Smooth muscle cell (in vitro differentiated cells): ENCODE data around the gene SH2D5. TPM values are rescaled to one million over a fixed set of nuclear protein-coding genes. Genes with fewer than 3 reads are reported as not detected.
A peak's percentile ranks its signal among the peaks of the same experiment; 100 is the strongest.

Source experiments
- DNase-seq: peaks from one replicate; lab custom pipeline; 2025; ENCODE audit not compliant: unreplicated experiment; lab: John Stamatoyannopoulos, UW
- H2AFZ ChIP-seq: fragments of 200-600 bp; sonication (generic); 2 replicates; pipeline ENCODE4 v1.6.0; 2016; ENCODE audit warnings: antibody characterized with exemption, low read depth, mild to moderate bottlenecking
- H3F3A ChIP-seq: fragments of 200-600 bp; sonication (generic); 2 replicates; pipeline ENCODE4 v1.6.0; 2017; ENCODE audit warnings: antibody characterized with exemption, low read depth
- H3K27ac ChIP-seq: fragments of 200-600 bp; sonication (generic); 2 replicates; pipeline ENCODE4 v1.5.1; 2016; ENCODE audit warnings: low read depth, mild to moderate bottlenecking
- H3K27me3 ChIP-seq: fragments of 200-600 bp; sonication (generic); 2 replicates; pipeline ENCODE4 v1.6.1; 2016; ENCODE audit warnings: low read depth, mild to moderate bottlenecking
- H3K36me3 ChIP-seq: fragments of 200-600 bp; sonication (generic); 2 replicates; pipeline ENCODE4 v1.5.1; 2016; ENCODE audit warnings: low read depth
- H3K4me1 ChIP-seq: fragments of 200-600 bp; sonication (generic); 2 replicates; pipeline ENCODE4 v1.5.1; 2016; ENCODE audit warnings: low read depth
- H3K4me2 ChIP-seq: fragments of 200-600 bp; sonication (generic); 2 replicates; pipeline ENCODE4 v1.6.0; 2016; ENCODE audit warnings: mild to moderate bottlenecking
- H3K4me3 ChIP-seq: fragments of 200-600 bp; sonication (generic); 2 replicates; pipeline ENCODE4 v1.5.1; 2016; ENCODE audit warnings: mild to moderate bottlenecking
- H3K79me2 ChIP-seq: fragments of 200-600 bp; sonication (generic); 2 replicates; pipeline ENCODE4 v1.6.0; 2016; ENCODE audit warnings: low read depth, mild to moderate bottlenecking
- H3K9ac ChIP-seq: fragments of 200-600 bp; sonication (generic); 2 replicates; pipeline ENCODE4 v1.6.0; 2016; ENCODE audit warnings: low read depth
- H3K9me3 ChIP-seq: fragments of 200-600 bp; sonication (generic); replicated peaks from 2 replicates; pipeline ENCODE4 v1.5.1; 2016; ENCODE audit warnings: low read depth
- H4K20me1 ChIP-seq: fragments of 200-600 bp; sonication (generic); 2 replicates; pipeline ENCODE4 v1.6.0; 2016; ENCODE audit warnings: low read depth
- CTCF ChIP-seq: fragments of 200-600 bp; sonication (generic); IDR thresholded peaks from 2 replicates; pipeline ENCODE4 v1.5.1; 2017; ENCODE audit warnings: borderline replicate concordance, mild to moderate bottlenecking, antibody characterized with exemption; ENCODE audit not compliant: insufficient read depth, poor library complexity, severe bottlenecking
- WGBS: methylation state at CpG from one replicate; pipeline ENCODE4 v1.1.7; 2016; ENCODE audit warnings: low lambda C conversion rate; 5-methylcytosine and 5-hydroxymethylcytosine counted together
- polyA plus RNA-seq: library from polyadenylated mRNA; unstranded; fragments of >200 nt; fragmentation: Nextera tagmentation; extraction: Ambion mirVana; gene quantifications from 2 replicates; pipeline ENCODE4 v1.2.1, GENCODE V29; 2016
- total RNA-seq: library from RNA; depleted of rRNA; stranded (reverse); fragments of >200 nt; gene quantifications from 2 replicates; pipeline ENCODE4 v1.2.3, GENCODE V29; 2014

Gene SH2D5
- total and polyA plus RNA-seq, 2 experiments from 2014 or later, result 0.18 TPM; not detected in 1

- no peaks in the 10 kb centered on the region for H3K36me3 ChIP-seq
- no peak overlapping the region for H3K27ac ChIP-seq
- H3K4me1 ChIP-seq, result no peaks in the 10 kb centered on the region
- no peak overlapping the region for H3K4me3 ChIP-seq
- H2AFZ ChIP-seq, result no peak overlapping the region
- H3F3A ChIP-seq, result peaks cover 15% of the 10 kb centered on the region
- no peak overlapping the region for H3K4me2 ChIP-seq
- no peaks in the 10 kb centered on the region for H3K9me3 ChIP-seq
- H3K79me2 ChIP-seq, result no peaks in the 10 kb centered on the region
- H3K9ac ChIP-seq, result no peak overlapping the region
- DNase-seq, result no peak
- H4K20me1 ChIP-seq, result no peaks in the 10 kb centered on the region
- WGBS, result 96% methylated on average over 5 of the region's 5 CpGs
- H3K27me3 ChIP-seq, result no peaks in the 10 kb centered on the region
- TF ChIP-seq CTCF, result no peak
These were observed 23.6 kb downstream of the SH2D5 start for GRCh38 chr1:20708891-20709290.

GRCh38 chr1:20708057-20708456 is 24.4 kb downstream of the SH2D5 start:
- H3F3A ChIP-seq, result peaks cover 15% of the 10 kb centered on the region
- 88% methylated on average over 6 of the region's 6 CpGs for WGBS
- no peak overlapping the region for H3K27ac ChIP-seq
- H3K36me3 ChIP-seq, result no peaks in the 10 kb centered on the region
- no peaks in the 10 kb centered on the region for H3K4me1 ChIP-seq
- no peak overlapping the region for H2AFZ ChIP-seq
- no peak overlapping the region for H3K4me2 ChIP-seq
- no peak for TF ChIP-seq CTCF
- no peaks in the 10 kb centered on the region for H3K27me3 ChIP-seq
- DNase-seq, result no peak
- no peaks in the 10 kb centered on the region for H4K20me1 ChIP-seq
- H3K79me2 ChIP-seq, result no peaks in the 10 kb centered on the region
- H3K4me3 ChIP-seq, result no peak overlapping the region
- H3K9ac ChIP-seq, result no peak overlapping the region
- no peaks in the 10 kb centered on the region for H3K9me3 ChIP-seq

GRCh38 chr1:20706841-20707240 is 25.7 kb downstream of the SH2D5 start:
- H3K4me3 ChIP-seq, result no peak overlapping the region
- no peaks in the 10 kb centered on the region for H3K9me3 ChIP-seq
- H3F3A ChIP-seq, result peaks cover 15% of the 10 kb centered on the region
- DNase-seq, result no peak
- no peaks in the 10 kb centered on the region for H3K4me1 ChIP-seq
- no peak overlapping the region for H3K9ac ChIP-seq
- no peak overlapping the region for H3K27ac ChIP-seq
- no peaks in the 10 kb centered on the region for H3K27me3 ChIP-seq
- H4K20me1 ChIP-seq, result no peaks in the 10 kb centered on the region
- H3K79me2 ChIP-seq, result no peaks in the 10 kb centered on the region
- 44% methylated on average over 5 of the region's 5 CpGs for WGBS
- no peak overlapping the region for H2AFZ ChIP-seq
- no peaks in the 10 kb centered on the region for H3K36me3 ChIP-seq
- TF ChIP-seq CTCF, result no peak
- no peak overlapping the region for H3K4me2 ChIP-seq

GRCh38 chr1:20705203-20705755 is 27.2 kb downstream of the SH2D5 start:
- Histone ChIP-seq H3F3A (peaks cover 15% of the 10 kb centered on the region), H3K36me3 (no peaks in the 10 kb centered on the region), H3K9ac (peak overlapping the region; percentile 70), H3K27me3 (no peaks in the 10 kb centered on the region), H3K79me2 (no peaks in the 10 kb centered on the region), H3K9me3 (no peaks in the 10 kb centered on the region), H3K27ac (peak overlapping the region; percentile 89), H4K20me1 (no peaks in the 10 kb centered on the region), H3K4me2 (peak overlapping the region; percentile 45), H2AFZ (no peak overlapping the region), H3K4me3 (no peak overlapping the region), H3K4me1 (no peaks in the 10 kb centered on the region)
- peak; percentile 7 for DNase-seq
- WGBS, result 24% methylated on average over 15 of the region's 15 CpGs
- TF ChIP-seq CTCF, result no peak
